Nephron progenitor cell (in vitro differentiated cells): ENCODE results near the gene ALS2CL.

Source experiments
- DNase-seq: peaks from one replicate; pipeline ENCODE4 v3.0.0; 2021
- H3K27ac Mint-ChIP-seq: 2 replicates; pipeline ENCODE4 v1.8.0; 2021; ENCODE audit warnings: mild to moderate bottlenecking, moderate library complexity, mixed read lengths
- H3K27me3 Mint-ChIP-seq: 2 replicates; pipeline ENCODE4 v1.8.0; 2021; ENCODE audit warnings: mild to moderate bottlenecking, low read depth, mixed read lengths; ENCODE audit not compliant: poor library complexity
- H3K36me3 Mint-ChIP-seq: 2 replicates; pipeline ENCODE4 v1.8.0; 2021; ENCODE audit warnings: low read depth, mixed read lengths
- H3K4me1 Mint-ChIP-seq: 2 replicates; pipeline ENCODE4 v1.8.0; 2021; ENCODE audit warnings: mixed read lengths
- H3K4me3 Mint-ChIP-seq: 2 replicates; pipeline ENCODE4 v1.8.0; 2021; ENCODE audit warnings: mild to moderate bottlenecking, moderate library complexity, mixed read lengths
- H3K9me3 Mint-ChIP-seq: 2 replicates; pipeline ENCODE4 v1.8.0; 2021; ENCODE audit warnings: mild to moderate bottlenecking, moderate library complexity, mixed read lengths
- CTCF ChIP-seq: fragments of 200-600 bp; sonication (generic); IDR thresholded peaks from 2 replicates; pipeline ENCODE4 v1.5.0; 2021; ENCODE audit warnings: antibody characterized with exemption

ALS2CL gene

GRCh38 chr3:46674031-46674845 lies 19.2 kb downstream of the ALS2CL start:
- H3K4me1 Mint-ChIP-seq = peaks cover 34% of the 10 kb centered on the region
- no peak overlapping the region for H3K4me3 Mint-ChIP-seq
- H3K27me3 Mint-ChIP-seq = peaks cover 4% of the 10 kb centered on the region
- no peak overlapping the region for H3K27ac Mint-ChIP-seq
- TF ChIP-seq CTCF = peak; percentile 13
- H3K36me3 Mint-ChIP-seq = no peaks in the 10 kb centered on the region
- no peaks in the 10 kb centered on the region for H3K9me3 Mint-ChIP-seq
- peak; percentile 0 for DNase-seq

- TF ChIP-seq CTCF = no peak
- Mint-ChIP-seq H3K4me3 (no peak overlapping the region), H3K36me3 (no peaks in the 10 kb centered on the region), H3K9me3 (no peaks in the 10 kb centered on the region), H3K27ac (no peak overlapping the region), H3K4me1 (peaks cover 34% of the 10 kb centered on the region), H3K27me3 (peaks cover 4% of the 10 kb centered on the region)
- no peak for DNase-seq
These were observed 20.1 kb downstream of the ALS2CL start for GRCh38 chr3:46673151-46674030.

- Mint-ChIP-seq H3K9me3 (no peaks in the 10 kb centered on the region), H3K4me3 (no peak overlapping the region)
These were observed 21.2 kb downstream of the ALS2CL start for GRCh38 chr3:46672349-46672695.

GRCh38 chr3:46671541-46672348 lies 21.7 kb downstream of the ALS2CL start:
- peak; percentile 0 for DNase-seq
- Mint-ChIP-seq H3K27ac (no peak overlapping the region), H3K4me1 (peaks cover 34% of the 10 kb centered on the region), H3K27me3 (peaks cover 5% of the 10 kb centered on the region), H3K9me3 (no peaks in the 10 kb centered on the region), H3K36me3 (no peaks in the 10 kb centered on the region), H3K4me3 (no peak overlapping the region)
- TF ChIP-seq CTCF = no peak

More at GRCh38 chr3:46672349-46672695, 21.2 kb downstream of the ALS2CL start:
- Mint-ChIP-seq H3K27ac (no peak overlapping the region), H3K4me1 (peaks cover 37% of the 10 kb centered on the region), H3K36me3 (no peaks in the 10 kb centered on the region), H3K27me3 (peaks cover 4% of the 10 kb centered on the region)
- peak; percentile 0 for DNase-seq
- TF ChIP-seq CTCF = no peak

- Mint-ChIP-seq H3K4me1 (peaks cover 41% of the 10 kb centered on the region), H3K36me3 (no peaks in the 10 kb centered on the region), H3K4me3 (no peak overlapping the region), H3K27ac (no peak overlapping the region), H3K9me3 (no peaks in the 10 kb centered on the region), H3K27me3 (peaks cover 8% of the 10 kb centered on the region)
- peak; percentile 3 for DNase-seq
- TF ChIP-seq CTCF = no peak
These were observed 22.5 kb downstream of the ALS2CL start for GRCh38 chr3:46670891-46671427.
